Spleen (tissue), 11 donors: ENCODE results near the gene CX3CR1. TPM values are rescaled to one million over a fixed set of nuclear protein-coding genes. Genes with fewer than 3 reads are reported as not detected.
A peak's percentile ranks its signal among the peaks of the same experiment; 100 is the strongest.

Source experiments
- DNase-seq: peaks from one replicate; pipeline ENCODE4 v3.0.0-alpha.2; 2020
- H3K27ac ChIP-seq, 8 donors: fragments of 200-600 bp; sonication (generic) in 7 of 8; 1 replicate in 4 of 8; 2 replicates in 4 of 8; pipeline versions ENCODE4 v1.5.0 to v1.8.0; 2016 to 2021; ENCODE audit warnings: inconsistent platforms in 4 of 8, mild to moderate bottlenecking in 4 of 8, moderate library complexity in 1 of 8
- H3K27me3 ChIP-seq, 7 donors: fragments of 200-600 bp; sonication (generic) in 6 of 7; replicated peaks in 1 of 7; 1 replicate in 4 of 7; 2 replicates in 3 of 7; pipeline versions ENCODE4 v1.5.0 to v1.8.0; 2016 to 2021; ENCODE audit warnings: inconsistent platforms in 3 of 7, mild to moderate bottlenecking in 1 of 7
- H3K36me3 ChIP-seq, 6 donors: fragments of 200-600 bp; sonication (generic) in 5 of 6; 1 replicate in 4 of 6; 2 replicates in 2 of 6; pipeline versions ENCODE4 v1.5.0 to v1.8.0; 2016 to 2021; ENCODE audit warnings: inconsistent platforms in 2 of 6
- H3K4me1 ChIP-seq, 6 donors: fragments of 200-600 bp; sonication (generic) in 5 of 6; 1 replicate in 3 of 6; 2 replicates in 3 of 6; pipeline versions ENCODE4 v1.5.0 to v1.8.0; 2016 to 2021; ENCODE audit warnings: inconsistent platforms in 3 of 6
- H3K4me3 ChIP-seq, 8 donors: fragments of 200-600 bp; sonication (generic) in 7 of 8; 1 replicate in 4 of 8; 2 replicates in 4 of 8; pipeline versions ENCODE4 v1.5.0 to v1.8.0; 2016 to 2021; ENCODE audit warnings: inconsistent platforms in 4 of 8, mild to moderate bottlenecking in 4 of 8, moderate library complexity in 2 of 8
- H3K9me3 ChIP-seq, 8 donors: fragments of 200-600 bp; sonication (generic) in 7 of 8; 1 replicate in 4 of 8; 2 replicates in 4 of 8; pipeline versions ENCODE4 v1.5.0 to v1.8.0; 2016 to 2021; ENCODE audit warnings: inconsistent platforms in 4 of 8
- CTCF ChIP-seq, 11 experiments: fragments of 200-600 bp in 7 of 11; fragments of 450-650 bp in 4 of 11; sonication (generic) in 4 of 11; IDR thresholded peaks in 8 of 11; conservative IDR thresholded peaks in 3 of 11; 1 replicate in 7 of 11; 2 replicates in 4 of 11; pipeline versions ENCODE4 v1.4.0 to v1.8.0; 2016 to 2021; ENCODE audit warnings: antibody characterized with exemption in 11 of 11, inconsistent platforms in 4 of 11, mild to moderate bottlenecking in 1 of 11
- POLR2A ChIP-seq, 3 donors: fragments of 450-650 bp; IDR thresholded peaks; one replicate each; pipeline ENCODE4 v1.5.1; 2017; ENCODE audit warnings: antibody characterized with exemption in 3 of 3, mild to moderate bottlenecking in 1 of 3
- POLR2AphosphoS5 ChIP-seq, 3 donors: sonication (generic); formaldehyde crosslinking; IDR thresholded peaks; one replicate each; pipeline ENCODE4 v1.5.1; 2017; ENCODE audit warnings: antibody characterized with exemption in 3 of 3
- WGBS, 5 donors: extraction: QIAGEN DNeasy Blood & Tissue Kit in 3 of 5; methylation state at CpG; one replicate each; pipeline versions ENCODE4 v1.1.5 to v1.1.7; 2013 to 2018; 5-methylcytosine and 5-hydroxymethylcytosine counted together
- intact Hi-C: fragments of 100-400 bp; cut with DNase I; formaldehyde crosslinking; loops from one replicate; pipeline ENCODE4 v1.15.0; 2023; ENCODE audit warnings: low total_unique reads
- polyA plus RNA-seq, 3 donors: library from polyadenylated mRNA; stranded (reverse); fragments of 200-250 nt; gene quantifications; one replicate each; pipeline ENCODE4 v1.2.1, GENCODE V29; 2013
- total RNA-seq, 7 donors: library from RNA; depleted of rRNA in 3 of 7; stranded (reverse); fragments of >200 nt in 3 of 7; fragmentation: NEBNext Ultra II Directional in 4 of 7; extraction: Animal tissue kit (Norgen Biotek cat#: 25700) in 4 of 7; gene quantifications; one replicate each; pipeline versions ENCODE4 v1.1.0 to v1.2.1, GENCODE V29; 2016 to 2021
- donor health status: healthy with polysubstance abuse.
- donor health status: DM: no; HTN: no; CAD: no; lungs with moderate emphysema.
- donor health status: DM: no; HTN: no; CAD: no.
- donor health status: Bipolar disorder and iron deficiency.
- donor health status: healthy.
- donor health status: DM: no; HTN: no; CAD: no.
- donor health status: DM: yes; HTN: yes; CAD: no.

The CX3CR1 gene
- total and polyA plus RNA-seq, 10 donors: 0.09 to 15.0 (median 6.2) TPM

GRCh38 chr3:39290255-39290654 is 10.4 kb upstream of the CX3CR1 start:
- WGBS, 5 donors: 57 to 80% (median 72%) methylated on average over 4 of the region's 4 CpGs
- H3K4me1 ChIP-seq: peaks cover 0 to 35% (median 12%) of the 10 kb centered on the region in 6 donors
- intact Hi-C loops: loop anchor here (10.0 kb wide), 2 partner anchors 185 to 775 kb away; partner anchors contain the start of genes GORASP1 and TTC21A

GRCh38 chr3:39289107-39289506 is 9.3 kb upstream of the CX3CR1 start:
- DNase-seq: no peak
- Histone ChIP-seq H3K9me3 (no peaks in the 10 kb centered on the region), H3K4me1 (peaks cover 0 to 46% (median 19%) of the 10 kb centered on the region in 6 donors), H3K36me3 (no peaks in the 10 kb centered on the region), H3K27me3 (no peaks in the 10 kb centered on the region), H3K27ac (peak overlapping the region in 1 of 8 donors; percentile 64), H3K4me3 (no peak overlapping the region)
- no peak for TF ChIP-seq CTCF (IDR thresholded peaks at IDR 0.05 in 8 of 11, conservative IDR thresholded peaks at IDR 0.05 in 3 of 11)
- no peak for TF ChIP-seq POLR2AphosphoS5 (IDR thresholded peaks at IDR 0.05)
- no peak for TF ChIP-seq POLR2A (IDR thresholded peaks at IDR 0.05)
- WGBS, 5 donors: 87 to 95% (median 92%) methylated on average over 4 of the region's 4 CpGs
- intact Hi-C loops: loop anchor here (5.0 kb wide), 2 partner anchors 82 to 167 kb away; no protein-coding TSS in a partner anchor

More at GRCh38 chr3:39290255-39290654, 10.4 kb upstream of the CX3CR1 start:
- TF ChIP-seq POLR2A (IDR thresholded peaks at IDR 0.05): no peak
- H3K36me3 ChIP-seq: no peaks in the 10 kb centered on the region
- H3K4me3 ChIP-seq: no peak overlapping the region
- H3K27me3 ChIP-seq: no peaks in the 10 kb centered on the region
- H3K9me3 ChIP-seq: no peaks in the 10 kb centered on the region
- H3K27ac ChIP-seq: peak overlapping the region in 4 of 8 donors; percentile 17 to 64 (median 56)
- DNase-seq: no peak

- Histone ChIP-seq H3K4me3 (no peak overlapping the region), H3K4me1 (peaks cover 0 to 49% (median 21%) of the 10 kb centered on the region in 6 donors), H3K36me3 (no peaks in the 10 kb centered on the region), H3K9me3 (no peaks in the 10 kb centered on the region), H3K27ac (no peak overlapping the region), H3K27me3 (no peaks in the 10 kb centered on the region)
- WGBS, 5 donors: 5 to 16% (median 8%) methylated on average over 3 of the region's 3 CpGs
- TF ChIP-seq POLR2AphosphoS5 (IDR thresholded peaks at IDR 0.05): peak in 2 of 3 donors; percentile 32 to 63
- no peak for TF ChIP-seq POLR2A (IDR thresholded peaks at IDR 0.05)
- TF ChIP-seq CTCF (IDR thresholded peaks at IDR 0.05 in 8 of 11, conservative IDR thresholded peaks at IDR 0.05 in 3 of 11): peak; percentile 90 to 97 (median 95)
- peak; percentile 95 for DNase-seq
- intact Hi-C loops: loop anchor here (5.0 kb wide), 2 partner anchors 81 to 166 kb away; no protein-coding TSS in a partner anchor
Observed at GRCh38 chr3:39288300-39288808, 8.5 kb upstream of the CX3CR1 start.

GRCh38 chr3:39287216-39288164 is 7.7 kb upstream of the CX3CR1 start:
- Histone ChIP-seq H3K4me1 (peaks cover 0 to 51% (median 21%) of the 10 kb centered on the region in 6 donors), H3K36me3 (no peaks in the 10 kb centered on the region), H3K27me3 (no peaks in the 10 kb centered on the region), H3K27ac (no peak overlapping the region), H3K9me3 (no peaks in the 10 kb centered on the region), H3K4me3 (no peak overlapping the region)
- no peak for DNase-seq
- intact Hi-C loops: loop anchor here (5.0 kb wide), 2 partner anchors 80 to 165 kb away; no protein-coding TSS in a partner anchor
- TF ChIP-seq CTCF (IDR thresholded peaks at IDR 0.05 in 8 of 11, conservative IDR thresholded peaks at IDR 0.05 in 3 of 11): no peak
- no peak for TF ChIP-seq POLR2AphosphoS5 (IDR thresholded peaks at IDR 0.05)
- no peak for TF ChIP-seq POLR2A (IDR thresholded peaks at IDR 0.05)
- WGBS, 5 donors: 68 to 79% (median 72%) methylated on average over 8 of the region's 8 CpGs
